GM21825 (cell line): ENCODE results near the gene DCAF6.
"Not testable (repeated sequence)": the region's sequence is repeated elsewhere in the genome, so short reads cannot be mapped to it uniquely, and the experiment has no call there.

Source experiments
- ATAC-seq: cut with Tn5 transposase; IDR thresholded peaks from one replicate; pipeline ENCODE4 v1.9.1; 2021; ENCODE audit warnings: mild to moderate bottlenecking, moderate library complexity; ENCODE audit not compliant: unreplicated experiment

Gene DCAF6

DNA sequence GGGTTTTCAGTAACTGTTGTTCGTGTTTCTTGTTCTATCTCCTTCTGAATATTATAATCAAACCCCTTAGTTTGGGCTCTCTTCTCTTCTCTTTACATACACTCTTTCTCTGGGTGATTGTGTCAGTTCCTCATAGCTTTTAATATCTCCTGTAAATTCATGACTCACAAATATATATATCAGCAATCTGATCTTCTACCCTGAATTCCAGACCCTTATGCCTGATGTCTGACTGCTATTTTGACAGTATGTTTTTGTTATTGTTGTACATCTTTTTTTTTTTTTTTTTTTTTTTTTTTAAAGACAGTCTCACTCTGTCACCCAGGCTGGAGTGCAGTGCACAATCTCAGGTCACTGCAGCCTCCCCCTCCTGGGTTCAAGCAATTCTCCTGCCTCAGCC, 71.2 kb downstream of the DCAF6 start:
- ATAC-seq = no peak

GRCh38 chr1:168008595-168008994, 72.1 kb downstream of the DCAF6 start:
- no peak for ATAC-seq

- no peak for ATAC-seq
These were observed 72.8 kb downstream of the DCAF6 start for GRCh38 chr1:168009322-168009721.

GRCh38 chr1:168019407-168019806, 82.9 kb downstream of the DCAF6 start:
- no peak for ATAC-seq

GRCh38 chr1:168031198-168031597, 94.7 kb downstream of the DCAF6 start:
- ATAC-seq = no peak

GRCh38 chr1:168031627-168032026, 95.1 kb downstream of the DCAF6 start:
- ATAC-seq = no peak

- no peak for ATAC-seq
These were observed 95.5 kb downstream of the DCAF6 start for GRCh38 chr1:168032029-168032428.

DNA sequence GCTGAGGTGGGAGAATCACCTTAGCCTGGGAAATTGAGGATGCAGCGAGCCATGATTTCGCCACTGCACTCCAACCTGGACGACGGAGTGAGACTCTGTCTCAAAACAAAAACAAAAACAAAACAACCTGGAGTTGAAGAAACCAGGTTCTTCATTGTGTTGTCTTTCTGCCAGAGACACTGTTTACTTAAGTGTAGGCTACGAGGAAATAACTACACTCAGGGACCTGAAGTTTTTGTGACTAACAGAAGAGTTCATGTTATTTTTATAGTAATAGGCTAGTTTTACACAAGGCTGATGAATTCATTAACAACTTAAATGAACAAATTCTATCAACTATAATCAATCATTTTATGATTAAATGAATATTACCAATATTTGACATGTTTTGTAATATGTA, 98.9 kb downstream of the DCAF6 start:
- ATAC-seq = no peak

DNA sequence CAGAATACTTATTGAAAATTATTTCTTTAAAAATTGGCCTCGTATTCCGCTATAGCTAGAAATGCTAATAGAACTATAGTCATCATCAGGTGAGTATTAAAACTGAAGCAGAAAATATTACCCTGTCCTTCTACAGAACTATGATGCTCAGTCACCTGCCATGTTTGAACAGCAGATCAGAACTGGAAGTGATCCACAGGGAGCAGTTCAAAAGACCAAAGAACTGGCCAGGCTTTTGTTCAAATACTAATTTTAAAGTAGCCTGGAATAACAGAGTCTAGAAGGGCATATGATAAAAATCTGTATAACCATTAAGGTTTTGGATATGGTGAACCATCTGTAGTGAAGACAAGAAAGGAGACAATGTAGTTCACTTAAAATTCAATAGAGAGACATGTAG, 105.9 kb downstream of the DCAF6 start:
- ATAC-seq = no peak

- no peak for ATAC-seq
These were observed 108.8 kb downstream of the DCAF6 start for GRCh38 chr1:168045311-168045710.

- no peak for ATAC-seq
These were observed 113.8 kb downstream of the DCAF6 start for GRCh38 chr1:168050307-168050706.

DNA sequence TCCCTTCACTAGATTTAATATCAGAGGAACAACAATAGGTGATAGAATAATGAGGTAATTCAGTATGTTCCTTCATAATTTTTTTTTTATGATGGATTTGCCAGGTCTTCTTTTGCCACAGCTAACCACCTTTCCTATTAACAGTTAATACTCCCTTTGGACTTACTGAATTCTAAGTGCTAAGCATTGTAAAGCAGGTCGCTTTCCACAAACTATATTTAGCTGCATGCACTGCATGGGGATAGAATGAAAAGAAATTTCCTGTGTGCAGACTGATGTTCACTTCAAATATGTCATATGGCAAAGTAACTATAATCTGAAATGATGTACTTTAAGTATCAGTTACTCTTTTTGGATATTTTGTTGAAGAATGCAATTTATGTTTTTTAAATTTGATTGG, 114.4 kb downstream of the DCAF6 start:
- ATAC-seq = no peak

DNA sequence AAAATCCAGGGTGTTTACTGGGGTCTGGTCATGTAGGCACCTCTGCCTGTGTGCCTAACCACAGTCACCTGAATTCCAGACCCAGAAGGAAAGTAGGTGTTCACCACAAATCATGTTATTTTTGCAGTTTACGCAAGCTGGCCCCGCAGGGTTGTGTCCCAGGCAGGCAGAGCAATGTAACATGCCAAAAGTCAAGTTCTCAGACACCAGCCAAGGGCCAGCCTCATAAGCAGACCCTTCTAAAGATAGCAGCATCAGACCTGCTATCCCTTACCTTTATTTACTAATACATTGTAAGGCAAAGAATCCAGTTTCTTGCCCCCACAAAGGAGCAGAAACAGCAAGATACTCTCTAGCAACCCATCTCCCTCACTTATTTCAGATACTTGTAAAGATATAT, 117.2 kb downstream of the DCAF6 start:
- ATAC-seq = no peak

DNA sequence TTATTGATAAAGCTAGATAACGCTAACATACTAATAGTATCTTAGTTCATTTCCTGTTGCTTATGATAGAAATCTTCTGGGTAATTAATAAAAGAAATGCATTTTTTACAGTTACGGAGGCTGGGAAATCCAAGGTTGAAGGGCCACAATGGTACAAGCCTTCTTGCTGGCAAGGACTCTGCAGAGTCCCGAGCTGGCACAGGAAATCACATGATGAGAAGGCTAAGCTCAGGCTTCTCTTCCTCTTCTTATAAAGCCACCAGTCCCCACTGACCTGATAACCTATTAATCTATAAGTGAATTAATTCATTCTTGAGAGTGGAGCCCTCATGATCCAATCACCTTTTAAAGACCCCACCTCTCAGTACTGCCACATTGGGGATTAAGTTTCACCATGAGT, 117.6 kb downstream of the DCAF6 start:
- no peak for ATAC-seq

GRCh38 chr1:168056152-168056551, 119.7 kb downstream of the DCAF6 start:
- not testable (repeated sequence) for ATAC-seq

- no peak for ATAC-seq
These were observed 120.9 kb downstream of the DCAF6 start for GRCh38 chr1:168057355-168057754.

GRCh38 chr1:168057921-168058320, 121.4 kb downstream of the DCAF6 start:
- ATAC-seq = no peak

- no peak for ATAC-seq
These were observed 127.7 kb downstream of the DCAF6 start for GRCh38 chr1:168064216-168064615.

DNA sequence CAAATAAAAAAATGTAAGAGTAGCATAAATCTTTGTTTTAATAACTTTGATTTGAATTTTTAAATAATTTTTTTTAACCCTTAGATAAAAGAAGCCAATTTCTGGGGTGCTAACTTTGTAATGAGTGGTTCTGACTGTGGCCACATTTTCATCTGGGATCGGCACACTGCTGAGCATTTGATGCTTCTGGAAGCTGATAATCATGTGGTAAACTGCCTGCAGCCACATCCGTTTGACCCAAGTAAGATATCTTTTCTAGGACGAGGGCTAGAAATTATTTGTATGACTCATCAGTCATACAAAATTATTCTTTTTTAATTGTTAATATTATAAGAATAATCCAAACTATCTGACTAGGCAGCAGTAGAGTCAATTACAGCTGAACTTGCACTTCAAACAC, 129.0 kb downstream of the DCAF6 start:
- no peak for ATAC-seq

- no peak for ATAC-seq
These were observed 132.9 kb downstream of the DCAF6 start for GRCh38 chr1:168069384-168069783.

- no peak for ATAC-seq
These were observed 143.3 kb downstream of the DCAF6 start for GRCh38 chr1:168079761-168080160.

GRCh38 chr1:168081373-168082007, 145.0 kb downstream of the DCAF6 start:
- ATAC-seq = no peak
